ENCODE measurements around the gene MOB4. TPM values are rescaled to one million over a fixed set of nuclear protein-coding genes. Genes with fewer than 3 reads are reported as not detected.
A peak's percentile ranks its signal among the peaks of the same experiment; 100 is the strongest.

Gene MOB4
- polyA plus RNA-seq, 1 of the 3 experiments (the other 2 are of a cell fraction), result 22.0 TPM

DNA sequence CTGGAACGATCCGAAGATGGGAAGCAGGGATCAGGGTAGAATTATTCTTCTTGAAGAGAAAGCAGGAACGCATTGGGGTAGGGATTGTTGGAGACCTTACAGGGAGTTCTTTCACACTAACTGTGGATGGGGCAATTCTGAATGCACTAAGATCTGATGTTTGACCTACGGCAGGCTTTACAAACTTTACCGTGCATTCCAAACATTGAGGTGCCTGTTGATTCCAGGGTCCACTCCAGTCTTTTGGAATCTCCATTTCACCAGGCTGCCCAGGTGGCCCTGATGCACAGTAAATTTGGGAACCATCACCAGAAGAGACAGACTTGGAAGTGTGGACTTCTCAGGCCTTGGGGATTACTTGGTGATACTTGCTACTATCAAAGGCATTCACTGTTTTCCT, 82.6 kb downstream of the MOB4 start:
- H3K4me3 ChIP-seq (ENCODE audit: low read depth in 2 of 2, low read length in 1 of 2), result no peak overlapping the region
- H3F3A ChIP-seq (replicated peaks; ENCODE audit: insufficient read depth), result no peaks in the 10 kb centered on the region
- WGBS (ENCODE audit: low lambda C conversion rate), result 96% methylated on average over 5 of the region's 5 CpGs
- no peaks in the 10 kb centered on the region for H3K9me3 ChIP-seq
- H3K4me2 ChIP-seq, result no peak overlapping the region
- H3K27ac ChIP-seq (ENCODE audit: low read depth in 2 of 2, low read length in 1 of 2), result no peak overlapping the region
- H3K36me3 ChIP-seq (replicated peaks in 1 of 2; ENCODE audit: control insufficient read depth in 1 of 2, insufficient read depth in 2 of 2, low read length in 1 of 2), result no peaks in the 10 kb centered on the region
- DNase-seq, result no peak
- no peaks in the 10 kb centered on the region for H3K4me1 ChIP-seq (ENCODE audit: control insufficient read depth in 1 of 2, insufficient read depth in 2 of 2, low read depth in 1 of 2, low read length in 1 of 2)
- no peak for TF ChIP-seq NRF1 (IDR thresholded peaks at IDR 0.05; ENCODE audit: low read depth, low read length)
- no peak for TF ChIP-seq MXI1 (IDR thresholded peaks at IDR 0.05; ENCODE audit: low read depth, low read length)
- no peak for TF ChIP-seq TCF12 (IDR thresholded peaks at IDR 0.05)
- TF ChIP-seq RAD21 (IDR thresholded peaks at IDR 0.05; ENCODE audit: low read length), result no peak
- TF ChIP-seq FOSL2 (IDR thresholded peaks at IDR 0.05; ENCODE audit: borderline replicate concordance, low read depth), result no peak
- no peak for TF ChIP-seq RFX5 (IDR thresholded peaks at IDR 0.05; ENCODE audit: low read length)
- no peak for TF ChIP-seq JUND (IDR thresholded peaks at IDR 0.05)
- TF ChIP-seq, protein P1, sequence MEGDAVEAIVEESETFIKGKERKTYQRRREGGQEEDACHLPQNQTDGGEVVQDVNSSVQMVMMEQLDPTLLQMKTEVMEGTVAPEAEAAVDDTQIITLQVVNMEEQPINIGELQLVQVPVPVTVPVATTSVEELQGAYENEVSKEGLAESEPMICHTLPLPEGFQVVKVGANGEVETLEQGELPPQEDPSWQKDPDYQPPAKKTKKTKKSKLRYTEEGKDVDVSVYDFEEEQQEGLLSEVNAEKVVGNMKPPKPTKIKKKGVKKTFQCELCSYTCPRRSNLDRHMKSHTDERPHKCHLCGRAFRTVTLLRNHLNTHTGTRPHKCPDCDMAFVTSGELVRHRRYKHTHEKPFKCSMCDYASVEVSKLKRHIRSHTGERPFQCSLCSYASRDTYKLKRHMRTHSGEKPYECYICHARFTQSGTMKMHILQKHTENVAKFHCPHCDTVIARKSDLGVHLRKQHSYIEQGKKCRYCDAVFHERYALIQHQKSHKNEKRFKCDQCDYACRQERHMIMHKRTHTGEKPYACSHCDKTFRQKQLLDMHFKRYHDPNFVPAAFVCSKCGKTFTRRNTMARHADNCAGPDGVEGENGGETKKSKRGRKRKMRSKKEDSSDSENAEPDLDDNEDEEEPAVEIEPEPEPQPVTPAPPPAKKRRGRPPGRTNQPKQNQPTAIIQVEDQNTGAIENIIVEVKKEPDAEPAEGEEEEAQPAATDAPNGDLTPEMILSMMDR (IDR thresholded peaks at IDR 0.05), result no peak
- no peak for TF ChIP-seq EP300 (IDR thresholded peaks at IDR 0.05; ENCODE audit: borderline replicate concordance in 1 of 2, low read depth in 1 of 2, low read length in 1 of 2)
- no peaks in the 10 kb centered on the region for H3K27me3 ChIP-seq (ENCODE audit: insufficient read depth)
- POLR2A ChIA-PET, result no interaction called here
- H4K20me1 ChIP-seq (ENCODE audit: insufficient read depth), result no peaks in the 10 kb centered on the region
- H3K79me2 ChIP-seq (ENCODE audit: insufficient read depth), result no peaks in the 10 kb centered on the region
- no peaks in the 10 kb centered on the region for H3K9me2 ChIP-seq
- H2AFZ ChIP-seq (ENCODE audit: low read depth), result no peak overlapping the region
- CTCF ChIA-PET, result no interaction called here
- H3K9ac ChIP-seq, result no peak overlapping the region

DNA sequence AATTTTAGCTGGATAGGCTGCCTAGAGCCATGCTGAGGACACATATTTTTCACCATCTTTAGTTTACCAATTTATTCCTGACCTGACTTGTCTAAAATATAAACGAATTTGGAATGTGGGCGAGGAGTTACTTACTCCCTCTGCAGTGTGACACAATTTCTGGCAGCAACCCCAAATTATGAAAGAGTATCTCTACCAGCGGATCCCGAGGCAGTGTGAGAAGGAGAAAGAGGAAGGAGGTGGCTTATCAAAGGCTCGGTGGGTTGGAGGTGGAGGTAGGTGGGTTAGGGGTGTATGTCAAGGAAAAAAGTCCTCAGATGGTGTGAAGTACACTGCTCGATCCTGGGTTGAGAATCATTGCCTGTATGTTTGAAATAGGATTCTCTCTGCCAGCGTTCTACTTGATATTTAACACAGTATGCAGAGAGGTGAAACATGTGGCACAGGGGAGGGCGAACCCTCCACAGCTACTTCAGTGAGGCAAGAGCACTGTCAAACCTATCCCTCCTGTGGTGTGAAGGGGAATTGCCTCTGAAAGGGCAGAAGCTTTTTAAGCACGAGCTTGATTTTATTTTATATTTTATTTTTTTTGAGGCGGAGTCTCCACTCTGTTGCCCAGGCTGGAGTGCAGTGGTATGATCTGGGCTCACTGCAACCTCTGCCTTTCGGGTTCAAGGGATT, 83.6 kb downstream of the MOB4 start:
- Histone ChIP-seq H2AFZ (ENCODE audit: low read depth) (no peak overlapping the region), H3K4me2 (no peak overlapping the region), H3K4me3 (ENCODE audit: low read depth in 2 of 2, low read length in 1 of 2) (no peak overlapping the region), H3K36me3 (replicated peaks in 1 of 2; ENCODE audit: control insufficient read depth in 1 of 2, insufficient read depth in 2 of 2, low read length in 1 of 2) (no peaks in the 10 kb centered on the region), H3K27ac (ENCODE audit: low read depth in 2 of 2, low read length in 1 of 2) (no peak overlapping the region), H3F3A (replicated peaks; ENCODE audit: insufficient read depth) (no peaks in the 10 kb centered on the region), H4K20me1 (ENCODE audit: insufficient read depth) (no peaks in the 10 kb centered on the region), H3K9me3 (no peaks in the 10 kb centered on the region), H3K9me2 (no peaks in the 10 kb centered on the region), H3K27me3 (ENCODE audit: insufficient read depth) (no peaks in the 10 kb centered on the region), H3K4me1 (ENCODE audit: control insufficient read depth in 1 of 2, insufficient read depth in 2 of 2, low read depth in 1 of 2, low read length in 1 of 2) (no peaks in the 10 kb centered on the region), H3K79me2 (ENCODE audit: insufficient read depth) (no peaks in the 10 kb centered on the region), H3K9ac (no peak overlapping the region)
- ChIA-PET CTCF (interaction anchor here (0.7 to 1.0 kb wide), 2 partner anchors 44 to 100 kb away, joined by 3 to 4 read pairs; partner anchors contain the start of genes HSPD1 and HSPE1), POLR2A (no interaction called here)
- TF ChIP-seq, protein P2, sequence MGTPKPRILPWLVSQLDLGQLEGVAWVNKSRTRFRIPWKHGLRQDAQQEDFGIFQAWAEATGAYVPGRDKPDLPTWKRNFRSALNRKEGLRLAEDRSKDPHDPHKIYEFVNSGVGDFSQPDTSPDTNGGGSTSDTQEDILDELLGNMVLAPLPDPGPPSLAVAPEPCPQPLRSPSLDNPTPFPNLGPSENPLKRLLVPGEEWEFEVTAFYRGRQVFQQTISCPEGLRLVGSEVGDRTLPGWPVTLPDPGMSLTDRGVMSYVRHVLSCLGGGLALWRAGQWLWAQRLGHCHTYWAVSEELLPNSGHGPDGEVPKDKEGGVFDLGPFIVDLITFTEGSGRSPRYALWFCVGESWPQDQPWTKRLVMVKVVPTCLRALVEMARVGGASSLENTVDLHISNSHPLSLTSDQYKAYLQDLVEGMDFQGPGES (IDR thresholded peaks at IDR 0.05; ENCODE audit: low read depth, low read length), result no peak
- TF ChIP-seq, protein P1 (IDR thresholded peaks at IDR 0.05), result peak; percentile 33; the same call in 1 of the 2 replicates
- WGBS (ENCODE audit: low lambda C conversion rate), result 57% methylated on average over 11 of the region's 11 CpGs
- peak; percentile 48 for DNase-seq
